RPMI8226 (cell line): Measurements from ENCODE around the gene MAPK8IP3.

Source experiments
- DNase-seq: peaks from one replicate; pipeline ENCODE4 v3.0.0-alpha.2; 2015

The MAPK8IP3 gene

GRCh38 chr16:1816396-1817275 is 110.6 kb downstream of the MAPK8IP3 start:
- DNase-seq = no peak

- no peak for DNase-seq
Observed at GRCh38 chr16:1817276-1817589, 111.2 kb downstream of the MAPK8IP3 start.

DNA sequence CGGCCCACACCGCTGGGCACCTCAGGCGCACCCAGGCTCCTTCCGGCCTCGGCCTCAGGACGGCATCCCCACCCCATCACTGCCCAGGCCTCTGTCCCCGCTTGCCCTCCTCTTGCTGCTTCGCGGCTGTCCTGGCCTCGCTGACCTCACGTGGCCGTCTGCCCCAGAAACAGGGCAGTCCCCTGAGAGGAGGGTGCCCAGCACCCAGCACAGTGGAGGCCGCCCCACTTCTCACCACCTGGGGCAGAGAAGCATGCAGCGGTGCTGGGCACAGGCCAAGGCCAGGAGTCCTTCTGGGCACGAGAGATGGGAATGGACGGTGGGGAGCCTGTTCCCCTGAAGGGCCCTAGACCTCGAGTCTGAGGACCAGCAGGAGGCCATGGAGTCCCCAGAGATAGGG is 111.7 kb downstream of the MAPK8IP3 start:
- DNase-seq = no peak

- DNase-seq = no peak
Observed at GRCh38 chr16:1818204-1818872, 112.3 kb downstream of the MAPK8IP3 start.

- no peak for DNase-seq
Observed at GRCh38 chr16:1818873-1819525, 113.0 kb downstream of the MAPK8IP3 start.

DNA sequence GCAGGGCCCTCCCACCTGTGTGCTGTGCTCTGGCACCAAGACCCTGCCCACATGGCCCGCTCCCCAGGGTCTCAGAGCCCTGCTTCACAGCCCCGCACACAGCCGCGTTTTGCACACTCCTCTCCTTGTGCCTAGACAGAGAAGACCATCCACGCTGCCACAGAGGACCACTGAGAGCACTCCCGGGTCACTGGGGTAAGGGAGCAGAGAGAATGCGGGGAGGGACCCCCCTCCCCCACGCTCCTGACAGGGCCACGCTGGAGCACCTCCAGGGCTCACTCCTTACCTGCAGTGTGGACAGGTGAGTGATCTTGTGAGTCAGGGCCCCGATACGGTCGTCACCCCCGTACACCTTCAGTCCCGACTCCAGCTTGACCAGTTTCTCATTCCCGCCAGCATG is 113.6 kb downstream of the MAPK8IP3 start:
- no peak for DNase-seq
